HepG2 (cell line): Measurements from ENCODE around the gene MT4. TPM values are rescaled to one million over a fixed set of nuclear protein-coding genes. Genes with fewer than 3 reads are reported as not detected.

ENCODE experiments used
- CCAR2 ChIP-seq: fragments of 200-400 bp; formaldehyde crosslinking; optimal IDR thresholded peaks from 2 replicates; pipeline ENCODE3; 2018; ENCODE audit warnings: low read depth, mild to moderate bottlenecking, low read length, moderate library complexity
- DR1 ChIP-seq: sonication (generic); formaldehyde crosslinking; IDR thresholded peaks from 2 replicates; pipeline ENCODE4 v1.8.0; 2021; ENCODE audit warnings: mild to moderate bottlenecking, missing genetic modification reagents, inconsistent platforms
- FOXC1 ChIP-seq: sonication (generic); formaldehyde crosslinking; IDR thresholded peaks from 2 replicates; pipeline ENCODE4 v1.8.0; 2022; ENCODE audit warnings: mild to moderate bottlenecking, missing genetic modification reagents, borderline replicate concordance
- ISX ChIP-seq: sonication (generic); formaldehyde crosslinking; conservative IDR thresholded peaks from 2 replicates; pipeline ENCODE4 v1.5.0; 2020; ENCODE audit warnings: missing genetic modification reagents
- MZF1 ChIP-seq: sonication (generic); formaldehyde crosslinking; IDR thresholded peaks from 2 replicates; pipeline ENCODE4 v1.8.1; 2023; ENCODE audit warnings: mild to moderate bottlenecking, missing genetic modification reagents, borderline replicate concordance
- NFE2L2 ChIP-seq: fragments of 150-350 bp; IDR thresholded peaks from 2 replicates; pipeline ENCODE4 v1.6.1; 2014; ENCODE audit warnings: low read length
- PCBP2 ChIP-seq: fragments of 200-400 bp; formaldehyde crosslinking; optimal IDR thresholded peaks from 2 replicates; pipeline ENCODE3; 2018; ENCODE audit warnings: low read length, low read depth; ENCODE audit not compliant: poor library complexity, severe bottlenecking
- PHF21A ChIP-seq: sonication (generic); formaldehyde crosslinking; IDR thresholded peaks from 2 replicates; pipeline ENCODE4 v1.5.0; 2020; ENCODE audit warnings: mild to moderate bottlenecking, missing genetic modification reagents
- SIN3A ChIP-seq: IDR thresholded peaks from 2 replicates; pipeline ENCODE4 v1.6.1; 2011; ENCODE audit warnings: low read depth, mild to moderate bottlenecking, control low read depth, low read length, borderline replicate concordance
- TRAFD1 ChIP-seq: sonication (generic); formaldehyde crosslinking; IDR thresholded peaks from 2 replicates; pipeline ENCODE4 v1.5.1; 2020; ENCODE audit warnings: missing genetic modification reagents, mild to moderate bottlenecking, borderline replicate concordance
- U2AF1 ChIP-seq: fragments of 200-400 bp; formaldehyde crosslinking; optimal IDR thresholded peaks from 2 replicates; pipeline ENCODE3; 2017; ENCODE audit warnings: mild to moderate bottlenecking, low read depth, low read length
- ZNF143 ChIP-seq: sonication (generic); formaldehyde crosslinking; IDR thresholded peaks from 2 replicates; pipeline ENCODE4 v1.4.0; 2020; ENCODE audit warnings: missing genetic modification reagents
- ZNF230 ChIP-seq: sonication (generic); formaldehyde crosslinking; IDR thresholded peaks from 2 replicates; pipeline ENCODE4 v1.4.0; 2020; ENCODE audit warnings: mild to moderate bottlenecking, missing genetic modification reagents
- ZXDC ChIP-seq: sonication (generic); formaldehyde crosslinking; IDR thresholded peaks from 2 replicates; pipeline ENCODE4 v1.5.0; 2020; ENCODE audit warnings: mild to moderate bottlenecking, missing genetic modification reagents
- polyA plus RNA-seq, 8 experiments: library from polyadenylated mRNA; depleted of rRNA in 3 of 8; stranded (reverse) in 7 of 8; unstranded in 1 of 8; fragments of >200 nt; fragmentation: Illumina TruSeq in 4 of 8; extraction: Trizol in 4 of 8; gene quantifications; 2 replicates each; pipeline versions ENCODE4 v1.2.1 to v1.2.3, GENCODE V29; 2011 to 2016; ENCODE audit warnings: low read depth in 4 of 8, missing spikeins in 1 of 8, mixed read lengths in 1 of 8; ENCODE audit not compliant: insufficient read depth in 1 of 8
- total RNA-seq, 5 experiments: library from RNA; depleted of rRNA; stranded (reverse); fragments of >200 nt; fragmentation: Illumina TruSeq; extraction: Trizol; gene quantifications; 2 replicates each; pipeline ENCODE4 v1.2.3, GENCODE V29; 2016; ENCODE audit warnings: low read depth in 1 of 5
- TF ChIP-seq, protein P1 (sequence below): sonication (generic); formaldehyde crosslinking; IDR thresholded peaks from 2 replicates; pipeline ENCODE4 v1.5.1; 2020; ENCODE audit warnings: mild to moderate bottlenecking, moderate library complexity, missing genetic modification reagents
- TF ChIP-seq, protein P2 (sequence below): IDR thresholded peaks from 2 replicates; pipeline ENCODE4 v1.6.1; 2018; ENCODE audit warnings: missing genetic modification reagents, mild to moderate bottlenecking, missing compliant biosample characterization

MT4 gene
- total and polyA plus RNA-seq, 2 of the 13 experiments (the other 11 are each of a cell fraction or from before 2014, with no cell fraction given), result not detected

DNA sequence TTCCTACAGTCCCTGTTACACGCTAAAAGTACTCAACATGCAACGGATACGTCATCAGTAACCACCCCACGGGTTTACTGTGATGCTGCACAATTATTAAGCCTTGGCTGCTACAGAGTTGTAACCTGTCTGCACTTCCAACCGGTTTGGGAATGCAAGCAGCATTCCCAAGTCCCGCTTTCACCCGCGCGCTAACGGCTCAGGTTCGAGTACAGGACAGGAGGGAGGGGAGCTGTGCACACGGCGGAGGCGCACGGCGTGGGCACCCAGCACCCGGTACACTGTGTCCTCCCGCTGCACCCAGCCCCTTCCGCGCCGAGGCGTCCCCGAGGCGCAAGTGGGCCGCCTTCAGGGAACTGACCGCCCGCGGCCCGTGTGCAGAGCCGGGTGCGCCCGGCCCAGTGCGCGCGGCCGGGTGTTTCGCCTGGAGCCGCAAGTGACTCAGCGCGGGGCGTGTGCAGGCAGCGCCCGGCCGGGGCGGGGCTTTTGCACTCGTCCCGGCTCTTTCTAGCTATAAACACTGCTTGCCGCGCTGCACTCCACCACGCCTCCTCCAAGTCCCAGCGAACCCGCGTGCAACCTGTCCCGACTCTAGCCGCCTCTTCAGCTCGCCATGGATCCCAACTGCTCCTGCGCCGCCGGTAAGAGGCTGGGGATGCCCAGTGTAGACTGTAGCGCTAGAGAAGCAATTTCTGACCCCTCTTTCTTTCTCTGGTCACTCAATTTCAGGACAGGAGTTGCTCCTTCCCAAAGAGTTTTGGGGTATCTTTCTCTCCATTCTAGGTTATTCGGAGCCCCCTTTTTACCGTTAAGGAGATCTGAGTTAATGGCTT lies 43.4 kb downstream of the MT4 start, which contains the start of gene MT2A (continued):
- TF ChIP-seq, protein P1, sequence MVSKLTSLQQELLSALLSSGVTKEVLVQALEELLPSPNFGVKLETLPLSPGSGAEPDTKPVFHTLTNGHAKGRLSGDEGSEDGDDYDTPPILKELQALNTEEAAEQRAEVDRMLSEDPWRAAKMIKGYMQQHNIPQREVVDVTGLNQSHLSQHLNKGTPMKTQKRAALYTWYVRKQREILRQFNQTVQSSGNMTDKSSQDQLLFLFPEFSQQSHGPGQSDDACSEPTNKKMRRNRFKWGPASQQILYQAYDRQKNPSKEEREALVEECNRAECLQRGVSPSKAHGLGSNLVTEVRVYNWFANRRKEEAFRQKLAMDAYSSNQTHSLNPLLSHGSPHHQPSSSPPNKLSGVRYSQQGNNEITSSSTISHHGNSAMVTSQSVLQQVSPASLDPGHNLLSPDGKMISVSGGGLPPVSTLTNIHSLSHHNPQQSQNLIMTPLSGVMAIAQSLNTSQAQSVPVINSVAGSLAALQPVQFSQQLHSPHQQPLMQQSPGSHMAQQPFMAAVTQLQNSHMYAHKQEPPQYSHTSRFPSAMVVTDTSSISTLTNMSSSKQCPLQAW, result peak; percentile 43
- no peak for TF ChIP-seq PCBP2
- TF ChIP-seq ISX (CRISPR knock-in tag), result peak; percentile 92
- TF ChIP-seq DR1 (CRISPR knock-in tag), result peak; percentile 80; the same call in 1 of the 2 replicates
- TF ChIP-seq U2AF1, result peak; percentile 80
- peak; percentile 93 for TF ChIP-seq SIN3A
- peak; percentile 58; the same call in 1 of the 2 replicates for TF ChIP-seq ZNF143 (CRISPR knock-in tag)
- TF ChIP-seq, protein P2, sequence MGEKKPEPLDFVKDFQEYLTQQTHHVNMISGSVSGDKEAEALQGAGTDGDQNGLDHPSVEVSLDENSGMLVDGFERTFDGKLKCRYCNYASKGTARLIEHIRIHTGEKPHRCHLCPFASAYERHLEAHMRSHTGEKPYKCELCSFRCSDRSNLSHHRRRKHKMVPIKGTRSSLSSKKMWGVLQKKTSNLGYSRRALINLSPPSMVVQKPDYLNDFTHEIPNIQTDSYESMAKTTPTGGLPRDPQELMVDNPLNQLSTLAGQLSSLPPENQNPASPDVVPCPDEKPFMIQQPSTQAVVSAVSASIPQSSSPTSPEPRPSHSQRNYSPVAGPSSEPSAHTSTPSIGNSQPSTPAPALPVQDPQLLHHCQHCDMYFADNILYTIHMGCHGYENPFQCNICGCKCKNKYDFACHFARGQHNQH (CRISPR knock-in tag), result peak; percentile 79
- no peak for TF ChIP-seq TRAFD1
- TF ChIP-seq NFE2L2, result peak; percentile 61; the same call in 1 of the 2 replicates
- TF ChIP-seq PHF21A (CRISPR knock-in tag), result peak; percentile 94
- TF ChIP-seq CCAR2, result no peak
- TF ChIP-seq ZNF230, result peak; percentile 72; the same call in 1 of the 2 replicates
- TF ChIP-seq ZXDC, result 0 out of 2 replicates have a peak, but pooled peaks have one; percentile 71
- TF ChIP-seq FOXC1 (CRISPR knock-in tag), result peak; percentile 56; the same call in 1 of the 2 replicates
- no peak for TF ChIP-seq MZF1 (CRISPR knock-in tag)
